Measurements from ENCODE around the gene DIS3L2.

DNA sequence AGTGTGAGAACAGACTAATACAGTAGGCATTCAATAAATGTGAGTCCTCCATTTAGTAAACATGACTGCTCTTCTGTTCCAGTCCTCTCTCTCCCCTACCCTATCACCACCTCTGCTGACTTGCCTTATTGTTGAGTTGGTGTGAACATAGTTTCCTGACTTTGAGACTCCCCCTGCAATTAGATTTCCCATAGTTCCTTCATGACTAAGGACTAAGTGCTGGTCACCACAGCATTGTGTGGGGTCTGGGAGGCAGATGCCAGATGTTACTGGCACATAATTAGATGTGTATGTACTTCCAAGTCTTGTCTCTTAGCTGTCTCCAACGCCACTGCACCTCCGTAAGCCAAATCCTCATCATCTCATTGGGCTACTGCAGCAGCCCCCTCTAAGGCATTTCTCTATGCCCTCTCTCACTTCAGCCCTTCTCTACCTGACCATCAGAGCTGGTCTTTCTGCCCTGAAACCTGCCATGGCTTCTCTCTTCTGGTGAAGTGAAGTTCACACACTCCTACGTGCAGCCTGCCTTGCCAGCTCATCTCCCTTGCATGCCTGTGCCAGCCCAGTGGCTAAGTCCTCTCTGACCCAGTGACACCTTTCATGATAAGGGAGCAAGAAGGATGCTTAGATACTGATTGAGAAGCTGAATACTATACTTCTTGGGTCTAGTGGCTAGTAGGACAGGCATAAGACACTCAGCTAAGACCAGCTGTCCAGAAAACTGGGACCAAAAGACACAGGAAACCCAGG lies 335.4 kb downstream of the DIS3L2 start:
- TF ChIP-seq EZH2 (IDR thresholded peaks at IDR 0.05; ENCODE audit: insufficient read depth, poor library complexity, severe bottlenecking), result no peak
- no peak for TF ChIP-seq EZH2phosphoT487 (IDR thresholded peaks at IDR 0.05; ENCODE audit: insufficient read depth, low read depth)
